HepG2 (cell line): ENCODE measurements around the gene KMT2A. TPM values are rescaled to one million over a fixed set of nuclear protein-coding genes. Genes with fewer than 3 reads are reported as not detected.

Experiments used
- ATAC-seq: fragments of 200-7000 bp; cut with Tn5 transposase; 3 replicates; pipeline ENCODE4 v1.9.1; 2020; ENCODE audit warnings: mild to moderate bottlenecking, moderate library complexity
- BruUV-seq: library from RNA; stranded (reverse); fragments of 400-500 nt; replicated peaks from 2 replicates; lab custom pipeline; 2021; lab: Mats Ljungman, UMichigan
- CTCF ChIA-PET: fragments of 300-600 bp; formaldehyde crosslinking; extraction: SDS; loops from one replicate; lab custom pipeline; 2021; ENCODE audit warnings: low total read pairs, inconsistent platforms, low intra/inter-chr PET ratio; lab: Yijun Ruan, JAX
- POLR2A ChIA-PET: fragments of 350-600 bp; sonication (Branson Sonifier 250); formaldehyde crosslinking; loops from one replicate; lab custom pipeline; 2020; ENCODE audit warnings: antibody characterized with exemption, inconsistent platforms; lab: Yijun Ruan, JAX
- DNase-seq: peaks from one replicate; pipeline ENCODE4 v3.0.0-alpha.2; 2015; ENCODE audit warnings: low spot score
- FAIRE-seq: peaks from 3 replicates; lab custom pipeline; 2011; peaks lifted over from hg19 to GRCh38; lab: Jason Lieb, UNC
- H2AFZ ChIP-seq: one replicate; pipeline ENCODE4 v1.6.1; 2011; ENCODE audit warnings: low read length, inconsistent platforms
- H3K27ac ChIP-seq: fragments of 300-600 bp; 3 replicates; pipeline ENCODE4 v1.8.0; 2011; ENCODE audit warnings: mixed run types, mild to moderate bottlenecking, mixed read lengths, low read length, inconsistent platforms; ENCODE audit not compliant: insufficient read depth; ENCODE audit errors: extremely low read length
- H3K27me3 ChIP-seq, 2 experiments: fragments of 200-600 bp in 1 of 2; 2 replicates in 1 of 2; 3 replicates in 1 of 2; pipeline versions ENCODE4 v1.6.0 to v1.8.0; 2011; ENCODE audit warnings: low read length in 2 of 2, mild to moderate bottlenecking in 2 of 2, moderate library complexity in 2 of 2, inconsistent platforms in 1 of 2; ENCODE audit not compliant: insufficient read depth in 2 of 2, control insufficient read depth in 1 of 2
- H3K36me3 ChIP-seq, 2 experiments: fragments of 200-600 bp in 1 of 2; replicated peaks in 1 of 2; 2 replicates in 1 of 2; 3 replicates in 1 of 2; pipeline versions ENCODE4 v1.5.1 to v1.8.0; 2011; ENCODE audit warnings: low read length in 2 of 2, inconsistent platforms in 1 of 2; ENCODE audit not compliant: insufficient read depth in 2 of 2, control insufficient read depth in 1 of 2
- H3K4me1 ChIP-seq: 2 replicates; pipeline ENCODE4 v1.5.1; 2012; ENCODE audit warnings: low read length, inconsistent platforms; ENCODE audit not compliant: insufficient read depth
- H3K4me2 ChIP-seq: 2 replicates; pipeline ENCODE4 v1.6.0; 2011; ENCODE audit warnings: low read depth, low read length, inconsistent platforms
- H3K4me3 ChIP-seq, 3 experiments: fragments of 200-600 bp in 1 of 3; sonication (generic), shearing (Covaris generic) in 1 of 3; replicated peaks in 1 of 3; 2 replicates each; pipeline ENCODE4 v1.5.1; 2011 to 2016; ENCODE audit warnings: low read length in 3 of 3, inconsistent platforms in 2 of 3, low read depth in 2 of 3, mild to moderate bottlenecking in 2 of 3, control low read depth in 1 of 3, mixed read lengths in 1 of 3; ENCODE audit not compliant: insufficient read depth in 1 of 3
- H3K79me2 ChIP-seq: one replicate; pipeline ENCODE4 v1.6.1; 2011; ENCODE audit warnings: low read length, inconsistent platforms; ENCODE audit not compliant: insufficient read depth
- H3K9ac ChIP-seq: 2 replicates; pipeline ENCODE4 v1.6.0; 2011; ENCODE audit warnings: mild to moderate bottlenecking, low read depth, low read length, inconsistent platforms; ENCODE audit not compliant: insufficient read depth
- H3K9me3 ChIP-seq: 2 replicates; pipeline ENCODE4 v1.5.1; 2012; ENCODE audit warnings: mild to moderate bottlenecking, low read length
- H4K20me1 ChIP-seq: 2 replicates; pipeline ENCODE4 v1.6.0; 2011; ENCODE audit warnings: inconsistent platforms, mild to moderate bottlenecking, low read length, moderate library complexity; ENCODE audit not compliant: insufficient read depth
- CENPX ChIP-seq: sonication (generic); formaldehyde crosslinking; IDR thresholded peaks from 2 replicates; pipeline ENCODE4 v1.9.0; 2021; ENCODE audit warnings: mild to moderate bottlenecking, missing genetic modification reagents, moderate library complexity
- GTF2F1 ChIP-seq: fragments of 150-350 bp; IDR thresholded peaks from 2 replicates; pipeline ENCODE4 v1.6.1; 2014; ENCODE audit warnings: low read length
- HNF4G ChIP-seq, 2 experiments: sonication (generic) in 1 of 2; formaldehyde crosslinking in 1 of 2; IDR thresholded peaks; 2 replicates each; pipeline versions ENCODE4 v1.4.0 to v1.6.1; 2011 to 2020; ENCODE audit warnings: borderline replicate concordance in 2 of 2, low read depth in 2 of 2, mild to moderate bottlenecking in 2 of 2, low read length in 1 of 2, missing genetic modification reagents in 1 of 2, moderate library complexity in 1 of 2
- MXD3 ChIP-seq: IDR thresholded peaks from 2 replicates; pipeline ENCODE4 v1.6.1; 2016; ENCODE audit warnings: mild to moderate bottlenecking, missing biosample characterization, missing genetic modification reagents
- MXI1 ChIP-seq: IDR thresholded peaks from 3 replicates; pipeline ENCODE4 v1.6.1; 2012; ENCODE audit warnings: low read depth, low read length, inconsistent platforms, borderline replicate concordance
- NR2F1 ChIP-seq, 2 experiments: fragments of 450-650 bp in 1 of 2; formaldehyde crosslinking in 1 of 2; IDR thresholded peaks; 2 replicates each; pipeline versions ENCODE4 v1.5.0 to v1.6.1; 2016 to 2020; ENCODE audit warnings: mild to moderate bottlenecking in 1 of 2, missing compliant biosample characterization in 1 of 2, missing genetic modification reagents in 1 of 2, moderate library complexity in 1 of 2
- NR2F2 ChIP-seq: IDR thresholded peaks from 2 replicates; pipeline ENCODE4 v1.6.1; 2012; ENCODE audit warnings: low read depth, inconsistent platforms, borderline replicate concordance
- PRPF4 ChIP-seq: fragments of 200-400 bp; formaldehyde crosslinking; IDR thresholded peaks from 2 replicates; pipeline ENCODE4 v1.6.1; 2016; ENCODE audit warnings: low read length, low read depth; ENCODE audit not compliant: poor library complexity, severe bottlenecking
- RBM22 ChIP-seq: fragments of 200-400 bp; formaldehyde crosslinking; optimal IDR thresholded peaks from 2 replicates; pipeline ENCODE3; 2017; ENCODE audit warnings: mild to moderate bottlenecking, low read length, moderate library complexity
- SP2 ChIP-seq: sonication (generic); formaldehyde crosslinking; IDR thresholded peaks from 2 replicates; pipeline ENCODE4 v1.5.1; 2020; ENCODE audit warnings: mild to moderate bottlenecking, missing genetic modification reagents
- YEATS4 ChIP-seq: sonication (generic); formaldehyde crosslinking; IDR thresholded peaks from 2 replicates; pipeline ENCODE4 v1.4.0; 2020; ENCODE audit warnings: missing genetic modification reagents, borderline replicate concordance
- ZNF20 ChIP-seq: sonication (generic); formaldehyde crosslinking; IDR thresholded peaks from 2 replicates; pipeline ENCODE4 v1.4.0; 2020; ENCODE audit warnings: mild to moderate bottlenecking, moderate library complexity, missing genetic modification reagents
- ZNF225 ChIP-seq: sonication (generic); formaldehyde crosslinking; IDR thresholded peaks from 2 replicates; pipeline ENCODE4 v1.4.0; 2020; ENCODE audit warnings: mild to moderate bottlenecking, missing genetic modification reagents
- ZNF451 ChIP-seq: sonication (generic); formaldehyde crosslinking; IDR thresholded peaks from 2 replicates; pipeline ENCODE4 v1.5.0; 2020; ENCODE audit warnings: mild to moderate bottlenecking, missing genetic modification reagents
- ZNF644 ChIP-seq: IDR thresholded peaks from 2 replicates; pipeline ENCODE4 v1.6.1; 2016; ENCODE audit warnings: low read depth
- ZSCAN30 ChIP-seq: sonication (generic); formaldehyde crosslinking; IDR thresholded peaks from 2 replicates; pipeline ENCODE4 v1.5.0; 2020; ENCODE audit warnings: mild to moderate bottlenecking, missing genetic modification reagents
- WGBS: methylation state at CpG from one replicate; pipeline ENCODE4 v1.1.6; 2017; ENCODE audit warnings: low lambda C conversion rate; 5-methylcytosine and 5-hydroxymethylcytosine counted together
- in situ Hi-C: cut with HindIII; loops from 2 replicates; pipeline ENCODE4 v1.10.0; 2017; ENCODE audit warnings: low pct_unique_long_range_greater_than_20kb; ENCODE audit not compliant: extremely low pct_ligation_motif_present
- intact Hi-C: fragments of 100-400 bp; cut with micrococcal nuclease; formaldehyde crosslinking; loops from one replicate; pipeline ENCODE4 v1.10.0; 2022; ENCODE audit not compliant: unreplicated experiment
- polyA plus RNA-seq, 8 experiments: library from polyadenylated mRNA; depleted of rRNA in 3 of 8; stranded (reverse) in 7 of 8; unstranded in 1 of 8; fragments of >200 nt; fragmentation: Illumina TruSeq in 4 of 8; extraction: Trizol in 4 of 8; gene quantifications; 2 replicates each; pipeline versions ENCODE4 v1.2.1 to v1.2.3, GENCODE V29; 2011 to 2016; ENCODE audit warnings: low read depth in 4 of 8, missing spikeins in 1 of 8, mixed read lengths in 1 of 8; ENCODE audit not compliant: insufficient read depth in 1 of 8
- total RNA-seq, 5 experiments: library from RNA; depleted of rRNA; stranded (reverse); fragments of >200 nt; fragmentation: Illumina TruSeq; extraction: Trizol; gene quantifications; 2 replicates each; pipeline ENCODE4 v1.2.3, GENCODE V29; 2016; ENCODE audit warnings: low read depth in 1 of 5
- TF ChIP-seq, protein P1 (sequence below): sonication (generic); formaldehyde crosslinking; IDR thresholded peaks from 2 replicates; pipeline ENCODE4 v1.5.1; 2020; ENCODE audit warnings: mild to moderate bottlenecking, missing genetic modification reagents, borderline replicate concordance

KMT2A gene
- total and polyA plus RNA-seq, 2 of the 13 experiments (the other 11 are each of a cell fraction or from before 2014, with no cell fraction given): 12.4 to 20.0 TPM

GRCh38 chr11:118406599-118407166 is 29.6 kb upstream of the KMT2A start (continued):
- TF ChIP-seq NR2F1 (CRISPR knock-in tag; IDR thresholded peaks at IDR 0.05) (no peak), MXD3 (CRISPR knock-in tag) (no peak), ZSCAN30 (no peak), MXI1 (no peak), GTF2F1 (no peak), HNF4G (IDR thresholded peaks at IDR 0.05; ENCODE audit: borderline replicate concordance, low read depth, low read length) (no peak), HNF4G (CRISPR knock-in tag; IDR thresholded peaks at IDR 0.05; ENCODE audit: borderline replicate concordance, low read depth) (no peak), PRPF4 (no peak), ZNF644 (no peak)
- TF ChIP-seq, all 625 proteins: peak for 0

DNA sequence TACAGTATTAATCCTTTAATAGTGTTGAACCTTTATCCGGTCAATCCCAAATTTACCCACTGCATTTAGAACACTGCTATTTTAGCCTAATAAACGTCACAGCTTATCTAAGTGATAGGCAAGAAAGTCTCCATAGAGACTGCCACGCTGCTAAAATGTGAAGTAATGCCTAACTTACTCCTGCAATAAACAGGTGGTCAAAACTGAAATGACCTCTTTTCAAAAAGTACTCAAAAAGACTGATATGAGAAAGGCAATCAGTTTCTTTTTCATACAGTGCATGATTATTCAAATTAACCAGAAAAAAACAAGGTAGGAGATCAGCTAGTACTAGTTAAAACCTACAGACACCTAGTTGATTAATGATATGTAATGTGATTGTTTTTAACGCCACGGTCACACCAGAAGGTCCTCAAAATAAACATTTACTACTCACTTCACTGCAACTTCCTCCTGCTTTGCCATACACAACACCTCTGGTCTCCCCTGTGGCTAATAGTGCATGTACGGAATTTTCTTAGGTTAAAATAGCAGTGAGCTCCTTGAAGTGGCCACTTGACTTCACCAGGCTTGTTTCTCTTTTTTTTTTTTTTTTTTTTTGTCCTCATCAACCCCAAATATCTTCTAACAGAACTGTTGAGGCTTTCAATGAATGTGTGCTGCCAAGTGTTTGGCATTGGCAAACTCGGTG is 26.1 kb upstream of the KMT2A start:
- in situ Hi-C loops: no loop called here
- H3K9me3 ChIP-seq: no peaks in the 10 kb centered on the region
- no peak for DNase-seq
- H2AFZ ChIP-seq: no peak overlapping the region
- H4K20me1 ChIP-seq: no peaks in the 10 kb centered on the region
- peaks cover 11% of the 10 kb centered on the region for H3K79me2 ChIP-seq
- no peak for ATAC-seq
- H3K9ac ChIP-seq: no peak overlapping the region
- intact Hi-C loops: no loop called here
- no TSS peak for BruUV-seq
- H3K4me1 ChIP-seq: peaks cover 10% of the 10 kb centered on the region
- no peak overlapping the region for H3K4me3 ChIP-seq
- no peak for FAIRE-seq
- ChIA-PET POLR2A (interaction anchor here (0.9 to 2.5 kb wide), 2 partner anchors 8 to 25 kb away, joined by 3 to 10 read pairs; no protein-coding TSS in a partner anchor), CTCF (no interaction called here)
- H3K27ac ChIP-seq: no peak overlapping the region
- WGBS: 95% methylated on average over 7 of the region's 7 CpGs
- H3K36me3 ChIP-seq: peaks cover 6 to 40% of the 10 kb centered on the region in 2 experiments
- H3K27me3 ChIP-seq: no peaks in the 10 kb centered on the region
- H3K4me2 ChIP-seq: no peak overlapping the region
- TF ChIP-seq SP2 (no peak), ZNF20 (CRISPR knock-in tag) (no peak), ZNF644 (no peak), RBM22 (no peak), NR2F2 (no peak), ZNF225 (CRISPR knock-in tag) (no peak), CENPX (CRISPR knock-in tag) (no peak), ZNF451 (no peak), YEATS4 (CRISPR knock-in tag) (no peak)
- TF ChIP-seq, protein P1, sequence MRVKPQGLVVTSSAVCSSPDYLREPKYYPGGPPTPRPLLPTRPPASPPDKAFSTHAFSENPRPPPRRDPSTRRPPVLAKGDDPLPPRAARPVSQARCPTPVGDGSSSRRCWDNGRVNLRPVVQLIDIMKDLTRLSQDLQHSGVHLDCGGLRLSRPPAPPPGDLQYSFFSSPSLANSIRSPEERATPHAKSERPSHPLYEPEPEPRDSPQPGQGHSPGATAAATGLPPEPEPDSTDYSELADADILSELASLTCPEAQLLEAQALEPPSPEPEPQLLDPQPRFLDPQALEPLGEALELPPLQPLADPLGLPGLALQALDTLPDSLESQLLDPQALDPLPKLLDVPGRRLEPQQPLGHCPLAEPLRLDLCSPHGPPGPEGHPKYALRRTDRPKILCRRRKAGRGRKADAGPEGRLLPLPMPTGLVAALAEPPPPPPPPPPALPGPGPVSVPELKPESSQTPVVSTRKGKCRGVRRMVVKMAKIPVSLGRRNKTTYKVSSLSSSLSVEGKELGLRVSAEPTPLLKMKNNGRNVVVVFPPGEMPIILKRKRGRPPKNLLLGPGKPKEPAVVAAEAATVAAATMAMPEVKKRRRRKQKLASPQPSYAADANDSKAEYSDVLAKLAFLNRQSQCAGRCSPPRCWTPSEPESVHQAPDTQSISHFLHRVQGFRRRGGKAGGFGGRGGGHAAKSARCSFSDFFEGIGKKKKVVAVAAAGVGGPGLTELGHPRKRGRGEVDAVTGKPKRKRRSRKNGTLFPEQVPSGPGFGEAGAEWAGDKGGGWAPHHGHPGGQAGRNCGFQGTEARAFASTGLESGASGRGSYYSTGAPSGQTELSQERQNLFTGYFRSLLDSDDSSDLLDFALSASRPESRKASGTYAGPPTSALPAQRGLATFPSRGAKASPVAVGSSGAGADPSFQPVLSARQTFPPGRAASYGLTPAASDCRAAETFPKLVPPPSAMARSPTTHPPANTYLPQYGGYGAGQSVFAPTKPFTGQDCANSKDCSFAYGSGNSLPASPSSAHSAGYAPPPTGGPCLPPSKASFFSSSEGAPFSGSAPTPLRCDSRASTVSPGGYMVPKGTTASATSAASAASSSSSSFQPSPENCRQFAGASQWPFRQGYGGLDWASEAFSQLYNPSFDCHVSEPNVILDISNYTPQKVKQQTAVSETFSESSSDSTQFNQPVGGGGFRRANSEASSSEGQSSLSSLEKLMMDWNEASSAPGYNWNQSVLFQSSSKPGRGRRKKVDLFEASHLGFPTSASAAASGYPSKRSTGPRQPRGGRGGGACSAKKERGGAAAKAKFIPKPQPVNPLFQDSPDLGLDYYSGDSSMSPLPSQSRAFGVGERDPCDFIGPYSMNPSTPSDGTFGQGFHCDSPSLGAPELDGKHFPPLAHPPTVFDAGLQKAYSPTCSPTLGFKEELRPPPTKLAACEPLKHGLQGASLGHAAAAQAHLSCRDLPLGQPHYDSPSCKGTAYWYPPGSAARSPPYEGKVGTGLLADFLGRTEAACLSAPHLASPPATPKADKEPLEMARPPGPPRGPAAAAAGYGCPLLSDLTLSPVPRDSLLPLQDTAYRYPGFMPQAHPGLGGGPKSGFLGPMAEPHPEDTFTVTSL: no peak
